Epidermal melanocyte (primary cell): ENCODE results near the gene AFF3.
"Not testable (repeated sequence)": the region's sequence is repeated elsewhere in the genome, so short reads cannot be mapped to it uniquely, and the experiment has no call there.

Source experiments
- DNase-seq: peaks from one replicate; pipeline ENCODE4 v3.0.0; 2011; ENCODE audit warnings: low spot score; ENCODE audit not compliant: insufficient read length

Gene AFF3

GRCh38 chr2:100142393-100142792 is at the start of gene AFF3:
Gene AFF3 (minus strand): TSS chr2:100142590. CDS start chr2:100104454, 38,136 bp downstream.
- no peak for DNase-seq

GRCh38 chr2:100189387-100189786 is 47.0 kb upstream of the AFF3 start:
- DNase-seq, result no peak

GRCh38 chr2:100188326-100188725 is 45.9 kb upstream of the AFF3 start:
- DNase-seq, result no peak

- DNase-seq, result no peak
Observed at GRCh38 chr2:100186126-100186525, 43.7 kb upstream of the AFF3 start.

GRCh38 chr2:100185516-100185915 is 43.1 kb upstream of the AFF3 start:
- no peak for DNase-seq

GRCh38 chr2:100185105-100185504 is 42.7 kb upstream of the AFF3 start:
- no peak for DNase-seq

- DNase-seq, result no peak
Observed at GRCh38 chr2:100184055-100184737, 41.8 kb upstream of the AFF3 start.

GRCh38 chr2:100182494-100183361 is 40.3 kb upstream of the AFF3 start:
- no peak for DNase-seq

- DNase-seq, result no peak
Observed at GRCh38 chr2:100180503-100180902, 38.1 kb upstream of the AFF3 start.

- no peak for DNase-seq
Observed at GRCh38 chr2:100179806-100180205, 37.4 kb upstream of the AFF3 start.

- DNase-seq, result no peak
Observed at GRCh38 chr2:100178864-100179263, 36.5 kb upstream of the AFF3 start.

- DNase-seq, result no peak
Observed at GRCh38 chr2:100178085-100178788, 35.8 kb upstream of the AFF3 start.

GRCh38 chr2:100176925-100177324 is 34.5 kb upstream of the AFF3 start:
- no peak for DNase-seq

GRCh38 chr2:100174026-100174431 is 31.6 kb upstream of the AFF3 start:
- DNase-seq, result peak; percentile 32

GRCh38 chr2:100166701-100167100 is 24.3 kb upstream of the AFF3 start:
- DNase-seq, result no peak

- no peak for DNase-seq
Observed at GRCh38 chr2:100163605-100164004, 21.2 kb upstream of the AFF3 start.

GRCh38 chr2:100161945-100162620 is 19.7 kb upstream of the AFF3 start:
- no peak for DNase-seq

GRCh38 chr2:100160396-100160795 is 18.0 kb upstream of the AFF3 start:
- DNase-seq, result no peak

GRCh38 chr2:100151832-100152231 is 9.4 kb upstream of the AFF3 start:
- not testable (repeated sequence) for DNase-seq

GRCh38 chr2:100151310-100151709 is 8.9 kb upstream of the AFF3 start:
- no peak for DNase-seq

- no peak for DNase-seq
Observed at GRCh38 chr2:100148883-100149282, 6.5 kb upstream of the AFF3 start.

- no peak for DNase-seq
Observed at GRCh38 chr2:100146657-100146960, 4.2 kb upstream of the AFF3 start.
